K562 (cell line): ENCODE results near the gene NFXL1. TPM values are rescaled to one million over a fixed set of nuclear protein-coding genes. Genes with fewer than 3 reads are reported as not detected.

Experiments
- ATAC-seq: fragments of 200-7000 bp; cut with Tn5 transposase; 3 replicates; pipeline ENCODE4 v1.9.1; 2020; ENCODE audit warnings: moderate library complexity
- BruUV-seq: library from RNA; stranded (reverse); fragments of 400-500 nt; replicated peaks from 2 replicates; lab custom pipeline; 2021; lab: Mats Ljungman, UMichigan
- CTCF ChIA-PET: fragments of 300-600 bp; formaldehyde crosslinking; extraction: SDS; loops from one replicate; lab custom pipeline; 2021; ENCODE audit warnings: low intra/inter-chr PET ratio; lab: Yijun Ruan, JAX
- POLR2A ChIA-PET: fragments of 300-600, 350-650 bp; sonication (Branson Sonifier 250); formaldehyde crosslinking; extraction: SDS; loops from one replicate; lab custom pipeline; 2021; ENCODE audit warnings: antibody characterized with exemption, inconsistent platforms; lab: Yijun Ruan, JAX
- DNase-seq, 4 experiments: peaks; one replicate each; pipeline versions ENCODE4 v3.0.0 to v3.0.0-alpha.2; 2011 to 2018; ENCODE audit warnings: low spot score in 3 of 4, mixed read lengths in 3 of 4; ENCODE audit errors: extremely low read depth in 1 of 4
- FAIRE-seq: peaks from 2 replicates; lab custom pipeline; 2011; peaks lifted over from hg19 to GRCh38; lab: Jason Lieb, UNC
- H2AFZ ChIP-seq: 2 replicates; pipeline ENCODE4 v1.6.0; 2011; ENCODE audit warnings: low read depth, low read length, control low read depth, inconsistent platforms
- H3K27ac ChIP-seq: fragments of 200-600 bp; 3 replicates; pipeline ENCODE4 v1.8.0; 2011; ENCODE audit warnings: low read depth, mild to moderate bottlenecking, control low read depth, inconsistent platforms, low read length, moderate library complexity, mixed read lengths; ENCODE audit errors: extremely low read depth
- H3K27me3 ChIP-seq, 2 experiments: fragments of 300-600 bp in 1 of 2; 2 replicates in 1 of 2; 3 replicates in 1 of 2; pipeline versions ENCODE4 v1.6.0 to v1.8.0; 2011; ENCODE audit warnings: inconsistent platforms in 2 of 2, low read length in 2 of 2, mild to moderate bottlenecking in 1 of 2, mixed read lengths in 1 of 2, moderate library complexity in 1 of 2; ENCODE audit not compliant: control insufficient read depth in 2 of 2, insufficient read depth in 2 of 2
- H3K36me3 ChIP-seq: fragments of 300-600 bp; 3 replicates; pipeline ENCODE4 v1.8.0; 2011; ENCODE audit warnings: mild to moderate bottlenecking, low read length, inconsistent platforms; ENCODE audit not compliant: control insufficient read depth, insufficient read depth
- H3K4me1 ChIP-seq, 2 experiments: fragments of 200-600 bp in 1 of 2; replicated peaks in 1 of 2; 2 replicates in 1 of 2; 3 replicates in 1 of 2; pipeline versions ENCODE4 v1.5.1 to v1.8.0; 2011; ENCODE audit warnings: inconsistent platforms in 2 of 2, low read length in 2 of 2, mild to moderate bottlenecking in 1 of 2, mixed read lengths in 1 of 2, moderate library complexity in 1 of 2; ENCODE audit not compliant: control insufficient read depth in 2 of 2, insufficient read depth in 2 of 2
- H3K4me2 ChIP-seq: 2 replicates; pipeline ENCODE4 v1.6.1; 2011; ENCODE audit warnings: low read length, control low read depth, inconsistent platforms, mixed read lengths; ENCODE audit not compliant: insufficient read depth
- H3K4me3 ChIP-seq: fragments of 200-600 bp; sonication (generic), shearing (Covaris generic); 2 replicates; pipeline ENCODE4 v1.5.1; 2016; ENCODE audit warnings: control low read depth, inconsistent platforms
- H3K79me2 ChIP-seq: fragments of 200-600 bp; 3 replicates; pipeline ENCODE4 v1.8.0; 2011; ENCODE audit warnings: low read length, inconsistent platforms; ENCODE audit not compliant: control insufficient read depth, insufficient read depth
- H3K9ac ChIP-seq, 2 experiments: 2 replicates each; pipeline versions ENCODE4 v1.6.0 to v1.6.1; 2011; ENCODE audit warnings: low read depth in 2 of 2, low read length in 2 of 2, control low read depth in 1 of 2, inconsistent platforms in 1 of 2, mild to moderate bottlenecking in 1 of 2, mixed read lengths in 1 of 2; ENCODE audit not compliant: insufficient read depth in 1 of 2
- H3K9me1 ChIP-seq: one replicate; pipeline ENCODE4 v1.6.0; 2011; ENCODE audit warnings: inconsistent platforms, mild to moderate bottlenecking, low read length, moderate library complexity; ENCODE audit not compliant: control insufficient read depth, insufficient read depth
- H3K9me3 ChIP-seq: replicated peaks from 2 replicates; pipeline ENCODE4 v1.5.1; 2011; ENCODE audit warnings: low read depth, low read length, inconsistent platforms; ENCODE audit not compliant: control insufficient read depth, insufficient read depth
- H4K20me1 ChIP-seq: replicated peaks from 2 replicates; pipeline ENCODE4 v1.6.1; 2011; ENCODE audit warnings: low read length, inconsistent platforms, mixed read lengths; ENCODE audit not compliant: control insufficient read depth, insufficient read depth
- ATF4 ChIP-seq: fragments of 450-650 bp; formaldehyde crosslinking; IDR thresholded peaks from 2 replicates; pipeline ENCODE4 v1.4.0; 2022; ENCODE audit warnings: mild to moderate bottlenecking, moderate library complexity
- CTCF ChIP-seq, 3 experiments: IDR thresholded peaks in 2 of 3; conservative IDR thresholded peaks in 1 of 3; 2 replicates each; pipeline ENCODE4 v1.5.1; 2011 to 2012; ENCODE audit warnings: low read length in 3 of 3, mild to moderate bottlenecking in 3 of 3, control low read depth in 2 of 3, improper control_type of control experiment in 1 of 3, inconsistent platforms in 1 of 3, low read depth in 1 of 3, mixed read lengths in 1 of 3, moderate library complexity in 1 of 3; ENCODE audit not compliant: insufficient read depth in 2 of 3
- MBD1 ChIP-seq: fragments of 250-450 bp; sonication (Bioruptor Pico); IDR thresholded peaks from 2 replicates; pipeline ENCODE4 v1.8.0; 2022; ENCODE audit warnings: inconsistent platforms
- STAT5A ChIP-seq: IDR thresholded peaks from 2 replicates; pipeline ENCODE4 v1.6.1; 2012; ENCODE audit warnings: low read length, inconsistent platforms, borderline replicate concordance
- STAT6 ChIP-seq: sonication (generic); formaldehyde crosslinking; IDR thresholded peaks from 2 replicates; pipeline ENCODE4 v1.8.1; 2023; ENCODE audit warnings: mild to moderate bottlenecking, missing genetic modification reagents
- TAL1 ChIP-seq: fragments of 450-650 bp; IDR thresholded peaks from 2 replicates; pipeline ENCODE4 v1.6.1; 2016; ENCODE audit warnings: mild to moderate bottlenecking
- THRAP3 ChIP-seq: fragments of 450-650 bp; IDR thresholded peaks from 2 replicates; pipeline ENCODE4 v1.6.1; 2016; ENCODE audit warnings: mild to moderate bottlenecking, inconsistent platforms, borderline replicate concordance
- ZNF165 ChIP-seq: fragments of 250-450 bp; sonication (Bioruptor Pico); IDR thresholded peaks from 2 replicates; pipeline ENCODE4 v1.4.0; 2020; ENCODE audit warnings: borderline replicate concordance
- WGBS: fragments of 100-300 bp; shearing (Covaris generic); methylation state at CpG from one replicate; pipeline ENCODE4 v1.1.6; 2016; ENCODE audit warnings: low coverage, mixed read lengths; ENCODE audit not compliant: insufficient coverage; ENCODE audit errors: missing lambda C conversion rate; 5-methylcytosine and 5-hydroxymethylcytosine counted together
- in situ Hi-C: fragments of 300-500 bp; cut with MboI; formaldehyde crosslinking; loops from 4 replicates; pipeline ENCODE4 v1.15.0; 2018; ENCODE audit warnings: inconsistent platforms, mixed read lengths
- intact Hi-C: fragments of 100-400 bp; cut with micrococcal nuclease; formaldehyde crosslinking; loops from 2 replicates; pipeline ENCODE4 v1.14.2; 2022
- polyA plus RNA-seq, 8 experiments: library from polyadenylated mRNA; depleted of rRNA in 4 of 8; stranded (reverse) in 5 of 8; unstranded in 3 of 8; fragments of >200 nt; fragmentation: Nextera tagmentation in 2 of 8; fragmentation: Illumina TruSeq in 1 of 8; extraction: Ambion mirVana in 2 of 8; extraction: Trizol in 1 of 8; gene quantifications; 2 replicates each; pipeline versions ENCODE4 v1.2.1 to v1.2.3, GENCODE V29; 2011 to 2014; ENCODE audit warnings: inconsistent platforms in 1 of 8, missing spikeins in 1 of 8
- total RNA-seq, 7 experiments: library from RNA; depleted of rRNA in 6 of 7; stranded (reverse); fragments of >200 nt in 6 of 7; fragmentation: Illumina TruSeq in 2 of 7; extraction: Trizol in 2 of 7; gene quantifications; 2 replicates each; pipeline versions ENCODE4 v1.2.1 to v1.2.3, GENCODE V29; 2011 to 2021; ENCODE audit warnings: low replicate concordance in 1 of 7

Gene NFXL1
- total and polyA plus RNA-seq, 9 of the 15 experiments (the other 6 are each of a cell fraction or from before 2014, with no cell fraction given), result 7.5 to 27.0 (median 10.6) TPM

- no peak overlapping the region for H3K4me2 ChIP-seq
- no peak overlapping the region for H2AFZ ChIP-seq
- 91% methylated on average over 4 of the region's 4 CpGs for WGBS
- ATAC-seq (no peak), DNase-seq (no peak), FAIRE-seq (no peak)
- ChIA-PET POLR2A (no interaction called here), CTCF (interaction anchor here (0.6 kb wide), 1 partner anchor 40 kb away, joined by 5 read pairs; no protein-coding TSS in a partner anchor)
- H3K4me3 ChIP-seq, result no peak overlapping the region
- H3K79me2 ChIP-seq, result no peaks in the 10 kb centered on the region
- no peaks in the 10 kb centered on the region for H3K9me3 ChIP-seq
- no peaks in the 10 kb centered on the region for H3K27me3 ChIP-seq
- peaks cover 22% of the 10 kb centered on the region; the same call in 2 of the 3 replicates for H3K36me3 ChIP-seq
- H3K9me1 ChIP-seq, result no peaks in the 10 kb centered on the region
- no peaks in the 10 kb centered on the region for H3K4me1 ChIP-seq
- in situ Hi-C loops, result no loop called here
- H4K20me1 ChIP-seq, result no peaks in the 10 kb centered on the region
- H3K27ac ChIP-seq, result no peak overlapping the region
- intact Hi-C loops, result no loop called here
- H3K9ac ChIP-seq, result no peak overlapping the region
- TF ChIP-seq ZNF165 (CRISPR knock-in tag), result no peak
- no TSS peak for BruUV-seq
Measured at GRCh38 chr4:47863486-47863885, 50.9 kb downstream of the NFXL1 start.

GRCh38 chr4:47862297-47862696 lies 52.1 kb downstream of the NFXL1 start:
- no peak for DNase-seq
- no peak overlapping the region for H2AFZ ChIP-seq
- FAIRE-seq, result no peak
- no peaks in the 10 kb centered on the region for H3K27me3 ChIP-seq
- H3K4me1 ChIP-seq, result no peaks in the 10 kb centered on the region
- no peaks in the 10 kb centered on the region for H3K9me3 ChIP-seq
- no peaks in the 10 kb centered on the region for H3K79me2 ChIP-seq
- ChIA-PET CTCF (no interaction called here), POLR2A (no interaction called here)
- in situ Hi-C loops, result no loop called here
- WGBS, result 91% methylated on average over 3 of the region's 3 CpGs
- no peak for ATAC-seq
- intact Hi-C loops, result no loop called here
- H3K9me1 ChIP-seq, result no peaks in the 10 kb centered on the region
- BruUV-seq, result no TSS peak
- H3K9ac ChIP-seq, result no peak overlapping the region
- H3K4me2 ChIP-seq, result no peak overlapping the region
- H3K36me3 ChIP-seq, result peaks cover 26% of the 10 kb centered on the region; the same call in 2 of the 3 replicates
- H3K27ac ChIP-seq, result no peak overlapping the region
- H3K4me3 ChIP-seq, result no peak overlapping the region
- H4K20me1 ChIP-seq, result no peaks in the 10 kb centered on the region
- TF ChIP-seq STAT6 (CRISPR knock-in tag), result no peak
- no peak for TF ChIP-seq STAT5A
- no peak for TF ChIP-seq MBD1
- TF ChIP-seq TAL1, result no peak
- no peak for TF ChIP-seq CTCF (IDR thresholded peaks at IDR 0.05 in 2 of 3, conservative IDR thresholded peaks at IDR 0.05 in 1 of 3; ENCODE audit: insufficient read depth in 2 of 3, low read depth in 1 of 3, low read length in 3 of 3)
- no peak for TF ChIP-seq THRAP3
- TF ChIP-seq ATF4 (CRISPR knock-in tag), result no peak
